Choroid plexus epithelial cell (primary cell): Measurements from ENCODE around the gene OR2A14.
A peak's percentile ranks its signal among the peaks of the same experiment; 100 is the strongest.

Experiments
- DNase-seq: peaks from one replicate; pipeline ENCODE4 v3.0.0-alpha.2; 2010; ENCODE audit warnings: low read depth
- H3K4me3 ChIP-seq: 2 replicates; pipeline ENCODE4 v1.5.1; 2011; ENCODE audit warnings: low read depth, mild to moderate bottlenecking, control low read depth, low read length, moderate library complexity
- CTCF ChIP-seq: conservative IDR thresholded peaks from 2 replicates; pipeline ENCODE4 v1.5.1; 2011; ENCODE audit warnings: low read depth, mild to moderate bottlenecking, control low read depth, inconsistent platforms, low read length, moderate library complexity

OR2A14 gene

GRCh38 chr7:144100607-144101006 lies 22.4 kb upstream of the OR2A14 start:
- no peak overlapping the region for H3K4me3 ChIP-seq
- TF ChIP-seq CTCF = no peak
- DNase-seq = peak; percentile 13

DNA sequence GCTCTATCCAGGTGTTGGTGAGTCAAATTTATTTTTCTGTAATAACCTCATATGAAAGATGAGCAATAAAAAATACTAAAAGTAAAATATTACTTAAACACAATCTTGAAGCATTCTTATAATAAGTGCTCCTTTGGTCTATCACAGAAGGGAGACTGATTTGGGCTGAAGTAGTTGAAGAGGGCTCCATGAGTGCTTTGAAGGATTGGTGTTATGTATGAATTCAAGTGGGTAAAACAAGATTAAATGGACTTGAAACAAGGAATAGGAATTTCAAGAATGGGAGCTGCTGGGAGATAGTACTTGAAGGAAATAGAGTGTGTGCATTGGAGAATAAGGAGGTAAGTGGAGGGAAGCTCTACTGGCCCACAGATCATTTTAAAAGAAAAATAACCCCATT lies 20.9 kb upstream of the OR2A14 start:
- DNase-seq = no peak
- H3K4me3 ChIP-seq = no peak overlapping the region
- TF ChIP-seq CTCF = no peak

DNA sequence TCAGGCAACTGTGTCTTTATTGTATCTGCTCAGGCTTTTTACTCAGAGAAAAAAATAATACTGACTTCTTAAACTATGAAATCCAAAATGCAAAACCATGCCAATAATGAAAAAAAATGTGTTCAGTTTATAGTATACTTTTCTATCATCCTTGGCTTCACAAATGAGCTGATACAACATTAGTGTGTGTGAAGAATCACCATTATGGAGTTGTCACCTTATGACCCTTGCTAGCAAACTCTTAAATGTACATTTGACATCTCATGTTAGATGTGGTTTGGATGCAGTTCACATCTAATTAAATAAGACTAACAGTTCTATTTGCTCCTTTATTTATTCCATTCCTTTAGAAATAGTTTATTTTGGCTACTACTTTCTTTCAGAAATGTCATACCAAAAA lies 17.8 kb upstream of the OR2A14 start:
- TF ChIP-seq CTCF = no peak

DNA sequence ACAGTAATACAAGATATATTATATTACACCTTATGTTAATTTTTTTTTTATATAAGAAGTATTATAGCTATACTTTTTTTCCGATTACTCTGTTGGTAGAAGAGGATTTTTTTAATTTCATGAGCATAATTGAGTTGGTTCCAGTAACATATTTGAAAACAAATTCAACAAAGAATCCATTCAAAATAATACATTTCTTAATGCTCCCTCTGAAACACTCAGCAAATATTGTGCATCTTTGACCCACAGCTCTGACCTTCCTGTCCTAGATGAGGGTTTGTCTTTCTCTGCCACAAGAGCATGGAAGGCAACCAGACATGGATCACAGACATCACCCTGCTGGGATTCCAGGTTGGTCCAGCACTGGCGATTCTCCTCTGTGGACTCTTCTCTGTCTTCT lies 13.7 kb upstream of the OR2A14 start, which contains the start of gene OR2A2:
TSS of gene OR2A2 (plus strand) at position 301 of the 400 bp plus-strand sequence. CDS start at position 301, 0 bp downstream.
- H3K4me3 ChIP-seq = no peak within 1 kb of the TSS
- no peak for DNase-seq
- TF ChIP-seq CTCF = no peak

More for the DNA sequence above, 17.8 kb upstream of the OR2A14 start:
- DNase-seq = no peak
- H3K4me3 ChIP-seq = no peak overlapping the region

GRCh38 chr7:144110272-144110671 lies 12.7 kb upstream of the OR2A14 start:
- DNase-seq = no peak
- no peak for TF ChIP-seq CTCF
- no peak overlapping the region for H3K4me3 ChIP-seq

DNA sequence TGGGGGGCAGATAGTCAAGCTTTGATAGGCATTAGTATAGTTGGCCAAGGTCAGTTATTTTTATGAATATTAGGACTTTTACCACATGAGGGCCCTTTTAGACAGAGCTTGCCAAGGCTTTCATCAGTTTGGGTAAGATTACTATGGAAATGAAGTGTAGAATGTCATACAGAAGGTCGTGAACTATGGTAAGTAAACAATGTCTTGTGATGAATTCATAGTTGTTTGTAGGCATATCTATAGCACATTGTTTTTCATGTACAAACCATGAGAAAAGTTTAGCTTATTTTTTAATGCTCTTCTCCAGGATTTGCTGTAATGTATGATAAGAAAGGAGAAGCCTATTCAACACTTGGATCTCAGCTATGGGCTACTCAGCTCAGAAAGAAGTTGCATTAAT lies 9.3 kb upstream of the OR2A14 start:
- H3K4me3 ChIP-seq = no peak overlapping the region
- no peak for TF ChIP-seq CTCF

DNA sequence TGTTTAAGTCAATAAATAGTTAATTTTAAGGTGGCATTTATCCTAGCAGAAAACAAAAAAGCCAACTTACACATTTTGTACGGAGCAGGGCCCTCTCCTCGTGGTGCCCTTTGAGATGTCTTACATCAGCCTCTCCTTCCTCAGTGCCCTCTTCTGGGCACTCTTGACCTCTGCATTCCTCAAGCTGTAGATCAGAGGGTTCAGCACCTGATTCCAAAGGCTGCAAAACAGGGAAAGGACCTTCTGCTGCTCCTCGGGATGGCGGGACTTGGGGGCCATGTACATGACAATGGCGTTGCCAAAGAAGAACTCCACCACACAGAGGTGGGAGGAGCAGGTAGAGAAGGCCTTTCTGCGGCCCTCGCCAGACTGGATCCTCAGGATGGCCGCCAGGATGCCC lies 4.6 kb upstream of the OR2A14 start:
- TF ChIP-seq CTCF = no peak
- H3K4me3 ChIP-seq = no peak overlapping the region
- DNase-seq = no peak

More for the DNA sequence above, 9.3 kb upstream of the OR2A14 start:
- peak; percentile 21 for DNase-seq
